Anterior cingulate cortex (tissue), 58 donors: ENCODE results near the gene CETN2.
"Not testable (repeated sequence)": the region's sequence is repeated elsewhere in the genome, so short reads cannot be mapped to it uniquely, and the experiment has no call there.

ENCODE experiments used
- DNase-seq, 58 donors: peaks; one replicate each; lab custom pipeline; 2025; lab: John Stamatoyannopoulos, UW

CETN2 gene

DNA sequence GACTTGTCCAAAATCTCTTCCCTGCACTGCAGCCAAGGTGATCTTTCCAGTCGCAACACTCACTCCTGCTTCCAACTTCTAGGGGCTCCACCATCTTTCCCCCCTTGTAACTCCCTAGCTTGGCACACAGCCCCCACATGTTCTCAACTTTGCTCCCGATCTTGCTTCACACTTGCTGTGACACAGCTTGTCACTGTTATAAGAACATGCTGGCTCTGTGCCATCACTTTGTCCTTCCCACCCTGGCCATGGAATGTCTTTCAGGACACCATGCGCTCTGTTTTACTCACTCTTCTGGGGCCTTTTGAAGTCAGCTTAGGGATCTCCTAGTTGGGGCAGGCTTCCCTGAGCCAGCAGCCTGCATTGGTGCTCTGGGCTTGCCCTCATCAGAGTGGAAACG is 2.8 kb upstream of the CETN2 start:
- DNase-seq = no peak

DNA sequence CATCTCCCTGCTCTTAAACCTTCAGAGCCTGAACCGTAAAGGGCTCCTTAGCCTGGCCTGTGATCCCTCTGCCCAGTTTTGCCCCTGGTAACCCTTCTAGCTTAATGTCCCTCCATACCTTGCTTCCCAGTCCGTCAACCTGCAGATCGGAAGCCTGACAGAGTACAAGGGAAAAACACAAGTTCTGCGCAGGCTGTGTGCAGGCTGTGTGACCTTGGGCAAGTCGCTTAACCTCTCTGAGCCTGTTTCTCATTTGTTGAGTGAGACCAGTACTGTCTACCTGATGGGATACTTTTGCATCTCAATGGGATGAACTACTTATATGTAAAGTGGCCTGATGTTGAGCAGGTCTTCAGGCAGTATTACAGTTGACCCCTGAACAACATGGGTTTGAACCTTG is 2.0 kb upstream of the CETN2 start:
- no peak for DNase-seq

DNA sequence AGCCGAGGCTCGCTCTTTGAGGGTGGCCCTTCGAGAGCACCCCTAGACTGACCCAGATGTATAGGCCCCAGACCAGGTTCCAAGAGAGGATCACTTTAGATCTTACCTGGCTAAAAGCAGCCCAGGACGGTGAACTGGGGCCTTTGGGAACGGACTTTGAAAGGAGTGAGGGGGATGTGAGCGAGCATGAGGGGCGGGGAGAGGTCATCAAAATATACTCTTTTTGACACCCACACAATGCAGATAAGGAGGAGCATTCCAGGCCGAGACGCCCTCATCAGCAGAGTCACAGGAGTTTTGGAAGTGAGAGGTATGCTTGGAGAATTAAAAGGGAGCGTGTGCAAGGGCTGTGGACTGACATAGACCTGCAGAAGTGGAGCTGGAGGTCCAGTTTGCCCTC is 834 bp upstream of the CETN2 start:
- no peak for DNase-seq

DNA sequence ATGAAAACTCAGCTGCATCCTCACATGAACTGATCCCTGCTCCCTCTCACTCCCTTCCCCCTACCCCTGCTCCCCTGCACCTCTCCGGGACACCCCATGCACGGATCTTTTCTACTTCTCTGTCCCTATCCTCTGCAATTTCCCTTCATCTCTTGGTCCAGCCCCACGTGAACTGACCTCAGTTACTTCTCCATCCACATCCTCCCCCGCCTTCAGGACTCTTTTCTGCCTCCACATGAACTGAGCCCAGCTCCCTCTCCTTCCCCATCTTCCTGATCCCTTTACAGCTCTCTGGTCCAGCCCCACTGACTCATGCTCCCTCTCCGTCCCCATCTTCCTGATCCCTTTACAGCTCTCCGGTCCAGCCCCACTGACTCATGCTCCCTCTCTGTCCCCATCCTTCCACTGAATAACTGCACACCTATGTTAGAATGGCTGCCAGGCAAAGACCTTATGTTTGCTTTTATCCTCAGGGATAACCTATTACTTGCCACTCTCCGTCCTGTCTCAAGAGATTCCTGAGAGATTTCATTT is 5.6 kb downstream of the CETN2 start:
- DNase-seq = no peak

DNA sequence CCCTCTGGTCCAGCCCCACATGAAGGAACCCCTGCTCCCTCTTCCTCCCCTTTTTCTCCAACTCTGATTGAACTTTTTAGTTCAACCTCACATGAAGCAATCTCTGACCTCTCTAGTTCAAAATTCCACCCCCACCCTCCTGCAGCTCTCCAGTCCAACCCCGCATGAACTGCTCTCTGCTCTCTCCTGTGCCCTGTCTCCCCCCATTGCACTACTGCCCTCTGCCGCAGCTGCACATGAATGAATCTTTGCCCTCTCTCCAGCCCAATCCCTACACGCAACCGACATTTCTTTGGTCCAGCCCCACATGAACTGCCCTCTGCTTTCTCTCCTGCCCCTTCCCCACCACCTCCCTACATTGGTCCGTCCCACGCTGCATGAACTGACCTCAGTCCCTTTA is 6.9 kb downstream of the CETN2 start:
- no peak for DNase-seq

DNA sequence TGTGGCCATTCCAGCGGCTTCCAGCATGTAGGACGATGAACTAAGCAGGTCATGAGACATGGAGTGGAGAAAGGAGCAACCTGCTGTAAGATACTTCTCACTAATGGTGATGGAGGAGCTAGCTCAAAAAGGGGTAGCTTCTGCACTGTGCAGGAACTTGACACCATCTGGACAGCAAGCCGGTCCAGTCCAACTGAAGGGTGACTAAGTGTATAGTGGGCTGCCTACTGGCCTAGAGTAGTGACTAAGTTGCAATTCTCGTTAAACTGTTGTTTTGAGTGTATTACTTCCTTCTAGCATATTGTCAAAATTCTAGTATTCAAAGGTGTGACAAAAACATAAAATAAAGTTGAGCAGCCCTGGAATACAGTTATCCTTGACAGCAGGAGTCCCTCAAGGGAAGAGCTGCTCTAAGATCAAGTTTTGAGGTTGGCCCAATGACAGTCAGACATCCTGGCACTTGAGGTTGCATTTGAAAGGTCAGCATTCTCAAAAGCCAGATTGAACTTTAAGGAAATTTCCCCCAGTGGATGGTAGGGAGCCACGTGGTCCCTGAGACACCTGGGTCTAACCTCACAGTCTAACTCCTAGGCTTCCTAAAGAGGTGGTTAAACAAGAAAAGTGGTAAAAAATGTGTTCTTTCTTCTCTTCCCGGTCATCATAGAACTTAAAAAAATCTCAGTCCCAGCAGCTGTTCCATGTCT is 8.0 kb downstream of the CETN2 start:
- no peak for DNase-seq

DNA sequence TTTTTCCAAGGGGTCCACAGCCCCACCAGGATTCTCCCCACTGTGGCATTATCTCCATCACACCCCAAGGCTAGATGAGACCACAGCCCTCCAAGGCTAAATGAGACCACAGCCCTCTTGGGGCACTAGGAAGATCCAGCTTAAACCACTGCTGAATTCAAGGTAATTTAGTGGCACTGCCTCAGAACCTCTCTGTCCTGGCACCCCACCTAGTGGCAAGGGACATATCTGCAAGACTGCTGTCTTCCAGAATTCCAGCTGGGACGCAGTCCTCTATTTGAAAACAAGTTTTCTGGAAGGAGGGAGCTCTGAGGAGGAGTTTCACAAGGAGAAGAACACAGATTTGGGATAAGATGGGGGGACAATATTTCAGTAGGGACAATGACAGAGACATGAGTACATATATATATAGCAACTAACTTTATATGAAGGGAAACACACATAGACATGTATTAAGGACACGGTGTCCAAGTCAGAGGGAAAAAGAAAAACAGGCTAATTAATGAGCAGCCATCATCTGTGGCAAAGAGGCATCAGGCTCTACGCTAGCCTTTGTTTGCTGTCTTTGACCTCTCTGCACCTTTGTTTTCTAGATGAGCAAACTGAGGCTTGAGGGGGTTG is 9.3 kb downstream of the CETN2 start:
- DNase-seq = peak in 11 of 58 donors; percentile 0 to 26 (median 4)

DNA sequence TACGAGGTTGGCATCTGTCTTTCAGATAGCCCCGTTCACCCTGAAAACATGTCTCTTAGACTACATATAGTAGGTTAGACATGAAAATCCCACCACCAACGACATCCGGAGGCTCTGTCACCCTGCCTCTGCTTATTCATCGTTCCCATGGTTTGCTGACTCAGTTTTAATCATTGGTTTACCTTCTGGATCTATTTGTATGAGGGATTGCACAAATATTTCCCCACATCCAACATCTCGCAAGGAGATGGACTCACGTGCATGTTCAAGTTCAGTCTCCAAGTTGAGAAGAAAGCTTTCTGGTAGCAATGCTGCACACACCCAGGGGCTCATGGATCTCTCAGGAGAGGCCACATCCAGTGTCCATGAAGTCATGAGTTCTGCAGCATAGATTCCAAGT is 10.8 kb downstream of the CETN2 start:
- no peak for DNase-seq

DNA sequence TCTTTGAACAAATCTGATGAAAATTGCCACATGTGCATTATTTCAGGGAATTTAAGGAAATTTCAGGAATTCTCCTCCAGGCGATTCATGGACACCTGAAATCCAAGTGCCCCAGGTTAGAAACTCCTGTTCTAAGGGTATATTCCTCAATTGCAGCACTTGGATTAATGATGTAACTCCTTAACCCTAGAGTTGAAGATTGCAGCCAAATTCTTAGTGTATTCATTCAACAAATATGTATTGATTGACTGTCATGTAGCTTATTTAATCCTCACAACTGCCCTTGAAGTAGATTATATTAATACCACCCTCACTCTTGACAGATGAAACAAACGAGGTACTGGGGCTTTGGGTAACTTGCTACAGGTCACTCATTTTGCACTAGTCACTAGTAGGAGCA is 11.3 kb downstream of the CETN2 start:
- DNase-seq = no peak

DNA sequence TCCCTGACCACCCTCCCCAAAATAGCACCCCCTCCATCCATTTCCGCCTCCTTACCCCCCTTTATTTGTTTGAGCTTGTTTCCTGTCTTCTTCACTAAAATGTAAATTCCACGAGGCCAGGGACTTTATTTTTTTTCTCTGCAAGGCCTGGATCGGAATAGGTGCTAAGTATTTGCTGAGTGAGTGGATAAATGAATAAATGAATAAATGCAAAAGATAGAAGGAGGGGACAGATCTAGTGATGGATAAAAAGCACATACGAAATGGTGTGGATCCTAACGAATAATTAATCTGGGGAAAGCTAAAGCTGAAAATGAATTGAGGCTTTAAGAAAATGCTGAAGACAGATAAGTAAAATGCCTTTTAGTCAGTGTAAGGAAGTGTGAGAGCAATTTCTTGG is 12.2 kb downstream of the CETN2 start:
- no peak for DNase-seq

DNA sequence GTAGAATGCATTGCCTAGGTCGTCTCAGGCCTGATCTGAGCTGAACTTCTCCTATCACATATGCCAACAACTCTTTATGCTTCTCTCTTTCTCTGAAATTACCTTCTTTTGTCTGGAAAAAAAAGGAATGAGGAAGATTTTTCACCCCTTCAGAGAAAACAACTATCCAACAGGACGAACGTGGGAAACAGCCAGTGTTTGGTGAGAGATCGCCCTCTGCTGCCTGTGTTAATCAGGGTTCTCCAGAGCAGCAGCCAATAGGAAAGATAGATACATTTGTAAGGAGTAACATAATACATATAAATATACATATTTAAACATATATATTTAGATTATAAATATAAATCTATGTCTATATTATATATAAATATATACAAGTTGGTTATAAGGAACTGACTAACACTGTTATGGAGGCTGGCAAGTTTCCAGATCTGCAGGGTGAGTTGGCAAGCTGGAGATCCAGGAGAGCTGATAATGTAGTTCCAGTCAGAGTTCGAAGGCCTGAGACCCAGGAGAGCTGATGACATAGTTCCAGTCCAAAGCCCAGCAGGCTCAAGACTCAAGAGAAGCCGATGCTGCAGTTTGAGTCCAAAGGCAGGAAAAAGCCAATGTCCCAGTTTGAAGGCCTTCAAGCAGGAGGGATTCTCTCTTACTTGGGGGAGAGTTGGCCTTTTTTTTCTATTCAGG is 13.3 kb downstream of the CETN2 start:
- DNase-seq = peak in 27 of 58 donors; percentile 0 to 44 (median 9)

DNA sequence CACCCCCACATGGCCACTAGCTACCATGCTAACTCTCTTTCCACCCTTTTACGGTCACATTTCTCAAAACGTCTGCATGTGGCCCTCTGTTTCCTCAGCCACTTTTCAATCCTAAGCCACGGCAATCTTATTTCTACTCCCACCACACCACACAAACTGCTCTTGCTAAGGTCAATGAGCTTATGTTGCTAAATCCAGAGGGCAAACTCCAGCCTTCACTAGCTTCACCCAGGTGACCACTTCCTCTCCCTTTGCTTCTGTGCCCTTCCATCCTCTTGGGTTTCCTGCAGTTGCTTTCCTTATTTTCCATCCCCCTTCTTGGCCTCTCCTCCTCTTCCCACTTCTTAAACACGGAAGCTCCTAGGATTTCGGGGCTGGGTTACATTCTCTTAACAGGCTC is 16.5 kb downstream of the CETN2 start:
- DNase-seq = no peak

DNA sequence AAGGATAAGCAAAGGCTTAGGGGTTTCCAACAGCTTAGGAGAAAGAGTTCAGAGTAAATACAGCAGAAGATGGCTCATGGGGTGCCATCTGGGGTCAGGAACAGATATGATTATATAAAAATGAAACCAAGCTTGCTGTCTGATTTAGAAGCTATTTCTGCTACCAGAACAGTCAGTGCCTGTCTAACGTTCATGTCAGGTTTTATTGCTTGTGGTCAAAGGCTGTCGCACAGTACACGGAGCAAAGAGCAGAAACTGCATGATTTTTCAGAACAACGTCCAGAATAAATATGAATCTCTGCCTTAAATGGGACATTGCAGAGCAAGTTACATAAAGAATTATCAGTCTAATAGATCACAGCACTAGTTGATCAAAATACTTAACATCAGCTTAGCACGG is 17.4 kb downstream of the CETN2 start:
- DNase-seq = no peak

DNA sequence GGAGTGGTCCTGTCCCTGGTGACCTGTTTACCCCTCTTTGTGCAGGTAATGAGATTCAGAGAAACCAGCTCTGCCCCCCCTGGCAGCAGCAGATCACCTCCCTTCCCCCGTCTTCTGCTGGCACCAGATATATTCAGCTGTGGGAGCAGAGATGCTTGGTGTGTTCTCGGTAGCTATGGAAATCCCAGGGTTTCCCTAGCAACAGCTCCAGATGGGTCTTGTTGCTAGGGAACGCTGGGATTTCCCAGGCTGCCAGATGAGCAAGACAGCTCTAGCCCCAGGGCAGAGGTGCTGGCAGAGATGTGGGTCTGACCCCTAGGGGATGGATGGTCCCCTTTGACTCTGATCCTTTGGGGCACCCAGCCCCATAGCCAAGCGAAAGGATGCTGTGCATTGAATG is 20.2 kb downstream of the CETN2 start:
- DNase-seq = peak in 31 of 58 donors; percentile 0 to 55 (median 10)

DNA sequence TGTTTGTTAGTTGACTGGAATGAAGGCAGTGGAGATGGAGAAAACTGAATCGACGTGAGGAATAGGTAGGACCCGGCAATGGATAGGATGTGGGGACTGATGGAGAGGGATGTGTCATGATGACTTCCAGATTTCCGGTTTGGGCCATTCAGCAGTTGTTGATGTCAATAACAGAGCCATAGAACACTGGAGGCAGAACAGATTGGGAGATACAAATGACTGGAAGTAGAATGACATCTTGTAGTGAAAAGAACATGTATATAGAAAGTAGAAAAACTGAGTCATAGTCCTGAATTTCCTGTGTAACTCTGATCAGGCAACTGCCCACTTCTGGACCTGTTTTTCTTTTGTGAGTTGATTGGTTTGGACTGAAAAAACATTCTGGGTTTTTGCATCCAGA is 24.5 kb downstream of the CETN2 start:
- no peak for DNase-seq

DNA sequence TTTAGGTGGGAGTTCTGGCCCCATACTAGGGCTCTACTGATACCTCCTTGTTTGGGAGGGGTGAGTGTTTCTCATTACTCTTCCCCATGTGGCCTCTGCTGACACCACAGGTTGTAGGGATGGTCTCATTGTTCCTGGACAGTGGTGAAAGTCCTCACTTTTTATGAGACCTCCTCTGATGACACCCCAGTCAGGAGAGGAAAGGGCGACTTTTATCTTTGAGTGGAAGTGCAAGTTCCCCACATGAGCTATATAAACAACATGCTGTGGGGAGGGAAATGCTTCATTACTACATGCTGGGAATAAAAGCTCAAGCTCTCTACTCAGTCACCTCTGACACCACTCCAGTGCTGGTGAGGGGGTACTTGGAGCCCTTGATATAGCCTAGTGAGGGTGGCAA is 31.6 kb downstream of the CETN2 start:
- DNase-seq = no peak

DNA sequence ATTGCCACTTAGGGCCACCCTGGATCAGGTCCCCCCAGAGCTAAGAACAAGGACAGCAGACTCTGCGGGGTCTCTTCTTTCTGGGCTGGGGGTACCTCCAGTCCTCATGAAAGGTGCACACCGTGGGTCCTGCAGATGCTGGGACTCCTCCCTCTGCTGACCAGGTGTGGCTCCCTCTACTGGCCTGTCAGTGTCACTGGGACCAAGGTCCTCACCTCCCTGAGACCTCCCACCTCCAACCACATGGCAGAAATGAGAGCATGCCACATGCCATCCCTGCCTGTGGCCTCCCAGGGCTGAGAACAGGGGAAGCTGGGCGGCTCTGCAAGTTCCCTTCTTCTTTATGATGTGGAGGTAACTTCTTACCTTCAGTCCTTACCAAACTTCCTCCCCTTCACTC is 43.5 kb downstream of the CETN2 start:
- not testable (repeated sequence) for DNase-seq
